HG02943 (cell line): ENCODE data around the gene CAMK2G.

Experiments
- ATAC-seq: cut with Tn5 transposase; IDR thresholded peaks from one replicate; pipeline ENCODE4 v1.9.1; 2021; ENCODE audit warnings: mild to moderate bottlenecking, low read depth, moderate library complexity; ENCODE audit not compliant: unreplicated experiment

CAMK2G gene

GRCh38 chr10:73886085-73886529 is 11.8 kb upstream of the CAMK2G start:
- no peak for ATAC-seq

GRCh38 chr10:73884017-73884416 is 9.7 kb upstream of the CAMK2G start:
- ATAC-seq: no peak

GRCh38 chr10:73881221-73881919 is 7.0 kb upstream of the CAMK2G start:
- no peak for ATAC-seq

DNA sequence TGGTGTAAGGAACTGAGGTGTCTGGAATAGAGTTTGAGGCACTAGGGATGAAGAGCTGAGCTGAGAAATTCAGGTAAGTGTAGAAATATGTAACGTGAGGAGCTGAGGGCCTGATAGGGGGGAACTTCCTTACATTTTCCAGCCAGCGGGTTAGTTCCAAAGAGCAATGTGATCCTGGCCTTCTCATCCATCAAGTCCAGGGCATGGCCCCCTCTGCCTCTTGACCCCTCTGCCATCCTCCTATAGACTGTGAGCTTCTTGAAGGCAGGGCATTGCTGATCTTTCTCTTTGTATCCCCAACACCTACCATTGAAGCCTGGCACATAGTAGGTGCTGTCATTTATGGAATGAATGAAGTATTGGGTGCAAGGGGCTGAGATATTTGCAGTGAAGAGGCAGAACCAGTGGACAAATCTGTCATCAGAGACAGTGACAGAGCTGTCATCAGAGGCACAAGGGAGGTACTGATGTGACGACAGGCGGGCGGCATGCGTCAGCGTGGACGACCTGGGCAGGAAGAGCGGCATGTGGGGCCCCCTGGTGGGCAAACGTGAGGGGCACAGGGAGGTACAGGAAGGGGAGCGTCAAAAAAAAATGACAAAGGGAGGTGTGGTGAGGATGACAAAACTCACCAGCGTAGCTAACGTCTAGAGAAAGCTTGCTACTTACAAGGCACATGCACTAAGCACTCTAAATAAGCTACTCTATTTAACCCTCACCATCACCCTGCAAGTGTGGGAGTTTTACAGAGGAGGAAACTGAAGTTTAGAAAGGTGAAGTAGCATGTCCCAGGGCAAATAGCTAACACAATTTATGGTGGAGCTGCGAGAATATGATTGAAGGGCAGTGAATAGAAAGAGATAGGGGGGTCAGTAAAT is 5.2 kb upstream of the CAMK2G start:
- no peak for ATAC-seq

- ATAC-seq: no peak
Measured at GRCh38 chr10:73878365-73878764, 4.0 kb upstream of the CAMK2G start.

GRCh38 chr10:73877533-73878160 is 3.3 kb upstream of the CAMK2G start:
- no peak for ATAC-seq

- ATAC-seq: no peak
Measured at GRCh38 chr10:73876971-73877370, 2.6 kb upstream of the CAMK2G start.

- ATAC-seq: no peak
Measured at GRCh38 chr10:73876566-73876965, 2.2 kb upstream of the CAMK2G start.

DNA sequence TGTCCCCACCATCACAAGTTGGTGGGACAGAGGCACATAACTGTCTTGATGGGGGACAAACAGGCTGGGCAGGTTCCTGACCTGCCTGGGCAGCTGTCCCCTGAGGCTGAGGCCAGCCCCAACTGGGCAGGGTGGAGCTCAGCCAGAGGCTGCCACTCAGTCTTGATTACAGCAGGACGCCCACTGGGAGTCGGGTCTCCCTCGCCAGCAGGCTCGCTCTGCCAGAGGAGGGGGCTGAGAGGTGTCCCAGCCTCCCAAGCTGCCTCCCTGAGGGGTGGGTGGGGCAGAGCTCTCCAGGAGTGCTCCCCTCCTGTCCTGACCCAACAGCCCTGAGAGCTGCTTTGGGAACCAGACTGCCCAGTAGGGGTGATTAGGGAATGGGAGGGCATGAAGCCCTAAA is 1.8 kb upstream of the CAMK2G start:
- no peak for ATAC-seq

GRCh38 chr10:73875139-73875475 is 752 bp upstream of the CAMK2G start:
- peak; percentile 17 for ATAC-seq

DNA sequence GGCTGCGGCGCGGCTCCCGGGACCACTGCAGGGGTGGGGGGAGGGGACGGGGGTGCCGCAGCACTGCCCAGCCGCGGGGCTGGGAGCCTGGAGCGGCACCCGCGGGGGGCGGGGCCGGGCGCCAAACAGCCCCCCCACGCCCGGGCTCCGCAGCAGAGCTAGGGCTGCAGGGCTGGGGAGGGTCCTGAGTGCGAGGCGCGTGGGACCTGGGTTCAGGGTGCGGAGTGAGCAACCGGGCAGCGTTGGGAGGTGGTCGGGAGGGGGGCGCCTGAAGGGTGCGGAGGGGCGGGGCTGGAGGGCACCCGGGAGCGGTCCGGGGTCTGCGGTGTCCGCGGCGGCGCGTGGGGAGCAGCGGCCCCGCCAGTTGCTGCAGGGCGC is 528 bp downstream of the CAMK2G start:
- no peak for ATAC-seq

- ATAC-seq: no peak
Measured at GRCh38 chr10:73873142-73873837, 1.1 kb downstream of the CAMK2G start.

- no peak for ATAC-seq
Measured at GRCh38 chr10:73872190-73872710, 2.1 kb downstream of the CAMK2G start.

DNA sequence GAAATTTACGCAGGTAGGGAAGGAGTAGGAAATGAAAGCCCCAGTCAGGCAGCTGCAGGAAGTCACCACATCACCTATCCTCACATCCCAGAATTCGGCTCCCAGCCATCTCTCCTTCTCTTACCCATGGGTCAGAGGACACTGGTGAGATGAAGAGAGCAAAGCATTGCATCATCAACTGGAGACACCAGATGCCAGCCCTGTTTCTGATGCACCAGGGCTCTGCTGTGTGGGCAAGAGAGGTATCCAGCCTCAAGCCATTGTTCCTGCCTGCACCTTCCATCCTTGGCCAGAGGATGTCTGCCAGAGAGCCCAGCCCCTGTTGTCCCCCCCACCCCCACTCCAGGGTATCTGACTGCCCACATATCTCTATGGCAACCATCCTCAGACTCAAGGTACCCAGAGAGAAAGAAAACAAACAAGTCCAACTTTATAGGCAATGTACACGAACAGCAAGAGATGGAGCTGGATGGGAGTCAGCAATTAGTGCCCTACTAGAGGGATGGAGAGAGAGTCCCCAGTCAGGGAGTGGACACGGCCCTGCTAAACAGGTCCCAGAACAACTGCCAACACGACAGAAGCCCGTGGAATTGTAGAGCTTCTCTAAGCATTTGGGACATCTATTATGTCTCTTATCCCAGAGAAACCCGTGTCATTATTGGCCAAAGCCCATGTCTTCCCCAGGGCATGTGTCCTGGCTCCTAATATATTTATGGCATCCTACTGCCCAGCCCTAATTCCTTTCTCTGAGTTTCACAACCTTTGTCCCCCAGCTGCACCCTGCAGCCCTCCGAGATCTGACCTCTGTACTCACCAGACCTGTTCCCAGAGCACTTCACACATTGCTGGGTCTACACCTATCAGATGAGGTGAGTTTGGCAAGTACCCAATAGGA is 2.8 kb downstream of the CAMK2G start:
- ATAC-seq: no peak

DNA sequence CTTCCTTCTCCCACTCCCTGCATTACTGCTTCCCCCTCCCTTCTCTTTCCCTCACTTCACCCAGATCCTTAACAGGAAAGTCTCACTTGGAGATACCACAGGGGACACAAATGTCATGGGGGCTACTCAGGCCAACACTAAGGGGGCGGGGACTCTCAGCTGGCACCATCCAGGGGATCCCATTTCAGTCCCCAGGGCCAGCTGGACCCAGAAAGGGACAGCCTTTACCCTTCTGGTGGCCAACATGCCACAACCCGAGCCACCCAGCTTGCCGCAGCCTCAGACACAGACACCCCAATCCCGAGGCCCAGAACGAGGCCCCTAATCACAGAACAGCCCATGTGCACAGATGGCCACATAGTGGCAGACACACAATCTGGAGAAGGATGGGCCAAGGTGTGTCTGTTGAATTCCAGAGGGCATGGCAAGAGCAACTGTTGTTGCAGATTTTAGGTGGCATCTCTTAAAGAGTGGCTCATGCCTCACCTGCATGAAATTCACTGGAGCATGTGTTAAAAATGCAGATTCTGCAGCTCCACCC is 5.6 kb downstream of the CAMK2G start:
- no peak for ATAC-seq

GRCh38 chr10:73867871-73868631 is 6.3 kb downstream of the CAMK2G start:
- ATAC-seq: no peak

- no peak for ATAC-seq
Measured at GRCh38 chr10:73867126-73867807, 7.1 kb downstream of the CAMK2G start.

DNA sequence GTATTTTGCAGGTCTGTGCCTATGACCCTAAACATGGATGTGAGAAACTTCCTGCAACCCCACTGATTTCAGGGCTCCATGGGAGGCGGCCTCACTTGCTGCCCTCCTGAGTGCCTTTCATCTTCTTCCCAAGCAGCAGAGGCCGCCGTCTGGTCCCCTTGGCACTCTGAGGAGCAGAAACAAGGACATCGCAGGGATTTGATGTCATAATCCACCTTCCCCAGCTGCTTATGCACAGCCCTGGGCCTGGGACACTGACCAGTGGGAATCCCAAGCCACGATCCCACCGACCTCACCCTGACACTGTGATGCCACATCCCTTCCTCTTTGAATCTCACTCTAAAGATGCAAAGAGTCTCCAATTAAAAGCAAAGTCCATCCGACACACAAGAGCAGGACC is 7.7 kb downstream of the CAMK2G start:
- no peak for ATAC-seq
